ENCODE results near the gene RAP1GAP2.

GRCh38 chr17:2783310-2784030 lies 12.8 kb upstream of the RAP1GAP2 start:
- TF ChIP-seq CTCF (IDR thresholded peaks at IDR 0.05): no peak
- TF ChIP-seq IRF3 (IDR thresholded peaks at IDR 0.05; ENCODE audit: low read depth, low read length): no peak

Measured in SK-N-SH (cell line).